Mesenchymal stem cell (in vitro differentiated cells and primary cell): Measurements from ENCODE around the gene KRTAP10-8.
"Not testable (repeated sequence)": the region's sequence is repeated elsewhere in the genome, so short reads cannot be mapped to it uniquely, and the experiment has no call there.

Experiments used
- DNase-seq: peaks from one replicate; pipeline ENCODE4 v3.0.0-alpha.2; 2013
- H2AFZ ChIP-seq: one replicate; pipeline ENCODE4 v1.6.1; 2013; ENCODE audit warnings: low read depth, mild to moderate bottlenecking, control low read depth, inconsistent platforms, low read length, moderate library complexity
- H2AK5ac ChIP-seq: 2 replicates; pipeline ENCODE4 v1.6.1; 2013; ENCODE audit warnings: low read length, moderate library complexity, mild to moderate bottlenecking, inconsistent platforms; ENCODE audit not compliant: severe bottlenecking
- H2BK120ac ChIP-seq: one replicate; pipeline ENCODE4 v1.6.1; 2013; ENCODE audit warnings: low read depth, mild to moderate bottlenecking, inconsistent platforms, low read length, moderate library complexity
- H2BK12ac ChIP-seq, 2 experiments: one replicate each; pipeline ENCODE4 v1.6.1; 2013; ENCODE audit warnings: inconsistent platforms in 2 of 2, low read length in 2 of 2, mild to moderate bottlenecking in 2 of 2, moderate library complexity in 2 of 2, control low read depth in 1 of 2
- H2BK15ac ChIP-seq: one replicate; pipeline ENCODE4 v1.6.1; 2013; ENCODE audit warnings: mild to moderate bottlenecking, low read depth, inconsistent platforms; ENCODE audit not compliant: poor library complexity, severe bottlenecking
- H2BK5ac ChIP-seq: 2 replicates; pipeline ENCODE4 v1.6.1; 2013; ENCODE audit warnings: low read depth, mild to moderate bottlenecking, low read length, control low read depth, inconsistent platforms; ENCODE audit not compliant: poor library complexity, severe bottlenecking
- H3K14ac ChIP-seq, 2 experiments: one replicate each; pipeline ENCODE4 v1.6.1; 2013; ENCODE audit warnings: inconsistent platforms in 2 of 2, low read length in 2 of 2, control low read depth in 1 of 2, mild to moderate bottlenecking in 1 of 2, moderate library complexity in 1 of 2
- H3K18ac ChIP-seq, 2 experiments: one replicate each; pipeline ENCODE4 v1.6.1; 2013; ENCODE audit warnings: inconsistent platforms in 2 of 2, low read length in 2 of 2, control low read depth in 1 of 2, low read depth in 1 of 2, mild to moderate bottlenecking in 1 of 2
- H3K23ac ChIP-seq, 2 experiments: one replicate each; pipeline ENCODE4 v1.6.1; 2013; ENCODE audit warnings: inconsistent platforms in 2 of 2, low read length in 2 of 2, mild to moderate bottlenecking in 2 of 2, moderate library complexity in 2 of 2, control low read depth in 1 of 2
- H3K27ac ChIP-seq: 2 replicates; pipeline ENCODE4 v1.5.1; 2013; ENCODE audit warnings: mild to moderate bottlenecking, moderate library complexity, low read length, control low read depth, inconsistent platforms; ENCODE audit not compliant: poor library complexity, severe bottlenecking
- H3K27me3 ChIP-seq, 2 experiments: 2 replicates each; pipeline versions ENCODE4 v1.6.1 to v1.7.0; 2013; ENCODE audit warnings: low read length in 2 of 2, mild to moderate bottlenecking in 2 of 2, moderate library complexity in 2 of 2, control low read depth in 1 of 2, inconsistent platforms in 1 of 2; ENCODE audit not compliant: control insufficient read depth in 1 of 2, insufficient read depth in 1 of 2
- H3K36me3 ChIP-seq, 2 experiments: 2 replicates each; pipeline versions ENCODE4 v1.6.1 to v1.7.0; 2013; ENCODE audit warnings: low read length in 2 of 2, control low read depth in 1 of 2, inconsistent platforms in 1 of 2, low read depth in 1 of 2, mild to moderate bottlenecking in 1 of 2; ENCODE audit not compliant: insufficient read depth in 2 of 2, control insufficient read depth in 1 of 2
- H3K4ac ChIP-seq, 2 experiments: one replicate each; pipeline ENCODE4 v1.6.1; 2013; ENCODE audit warnings: inconsistent platforms in 2 of 2, low read length in 2 of 2, mild to moderate bottlenecking in 2 of 2, moderate library complexity in 2 of 2, control low read depth in 1 of 2, low read depth in 1 of 2
- H3K4me1 ChIP-seq: 2 replicates; pipeline ENCODE4 v1.6.1; 2013; ENCODE audit warnings: low read depth, low read length, control low read depth; ENCODE audit not compliant: control insufficient read depth, insufficient read depth
- H3K4me2 ChIP-seq: 2 replicates; pipeline ENCODE4 v1.6.1; 2013; ENCODE audit warnings: low read length, mild to moderate bottlenecking, inconsistent platforms; ENCODE audit not compliant: poor library complexity, severe bottlenecking
- H3K4me3 ChIP-seq, 2 experiments: 2 replicates each; pipeline versions ENCODE4 v1.5.1 to v1.7.0; 2013; ENCODE audit warnings: low read length in 2 of 2, mild to moderate bottlenecking in 2 of 2, control low read depth in 1 of 2, low read depth in 1 of 2; ENCODE audit not compliant: insufficient read depth in 1 of 2
- H3K79me1 ChIP-seq: replicated peaks from 2 replicates; pipeline ENCODE4 v1.6.1; 2013; ENCODE audit warnings: mild to moderate bottlenecking, control low read depth, low read length, inconsistent platforms; ENCODE audit not compliant: poor library complexity, severe bottlenecking
- H3K9ac ChIP-seq: 2 replicates; pipeline ENCODE4 v1.7.0; 2013; ENCODE audit warnings: mild to moderate bottlenecking, low read length, moderate library complexity
- H3K9me3 ChIP-seq: 2 replicates; pipeline ENCODE4 v1.7.0; 2013; ENCODE audit warnings: mild to moderate bottlenecking, low read length; ENCODE audit not compliant: control insufficient read depth
- H4K8ac ChIP-seq: one replicate; pipeline ENCODE4 v1.6.1; 2013; ENCODE audit warnings: inconsistent platforms, mild to moderate bottlenecking, low read length, moderate library complexity
- H4K91ac ChIP-seq: one replicate; pipeline ENCODE4 v1.6.1; 2013; ENCODE audit warnings: mild to moderate bottlenecking, low read length, inconsistent platforms
- WGBS: methylation state at CpG from one replicate; pipeline ENCODE4 v1.1.7; 2013; ENCODE audit warnings: mixed read lengths; 5-methylcytosine and 5-hydroxymethylcytosine counted together

The KRTAP10-8 gene

GRCh38 chr21:44579056-44579832 lies 32.6 kb upstream of the KRTAP10-8 start:
- Histone ChIP-seq H2AK5ac (no peak overlapping the region), H3K14ac (no peak overlapping the region), H3K27ac (no peak overlapping the region), H2BK15ac (no peak overlapping the region), H3K27me3 (no peaks in the 10 kb centered on the region), H3K23ac (no peak overlapping the region), H4K8ac (no peak overlapping the region), H3K18ac (no peak overlapping the region), H3K36me3 (no peaks in the 10 kb centered on the region), H3K4me2 (no peak overlapping the region), H3K4me3 (no peak overlapping the region), H4K91ac (no peak overlapping the region), H2AFZ (no peak overlapping the region), H3K4ac (no peak overlapping the region), H2BK120ac (no peak overlapping the region), H3K9me3 (peaks cover 34% of the 10 kb centered on the region), H3K4me1 (no peaks in the 10 kb centered on the region), H2BK12ac (no peak overlapping the region), H3K9ac (no peak overlapping the region), H2BK5ac (no peak overlapping the region), H3K79me1 (no peaks in the 10 kb centered on the region)
- 77% methylated on average over 22 of the region's 22 CpGs for WGBS
- DNase-seq, result no peak

- H3K36me3 ChIP-seq, result no peaks in the 10 kb centered on the region
- H3K14ac ChIP-seq, result no peak overlapping the region
- no peak overlapping the region for H3K4me3 ChIP-seq
- WGBS, result 85% methylated on average over 7 of the region's 7 CpGs
- H3K27ac ChIP-seq, result no peak overlapping the region
- H2BK120ac ChIP-seq, result no peak overlapping the region
- no peak overlapping the region for H3K4me2 ChIP-seq
- no peaks in the 10 kb centered on the region for H3K79me1 ChIP-seq
- no peak overlapping the region for H3K23ac ChIP-seq
- H3K4ac ChIP-seq, result no peak overlapping the region
- H2AK5ac ChIP-seq, result no peak overlapping the region
- H2BK12ac ChIP-seq, result no peak overlapping the region
- H3K9me3 ChIP-seq, result peaks cover 34% of the 10 kb centered on the region
- no peak overlapping the region for H4K91ac ChIP-seq
- no peak overlapping the region for H3K9ac ChIP-seq
- H3K27me3 ChIP-seq, result no peaks in the 10 kb centered on the region
- no peak overlapping the region for H2BK5ac ChIP-seq
- no peak overlapping the region for H2AFZ ChIP-seq
- H4K8ac ChIP-seq, result no peak overlapping the region
- no peak overlapping the region for H3K18ac ChIP-seq
- no peak for DNase-seq
- no peaks in the 10 kb centered on the region for H3K4me1 ChIP-seq
- no peak overlapping the region for H2BK15ac ChIP-seq
These were observed 32.1 kb upstream of the KRTAP10-8 start for GRCh38 chr21:44579833-44580144.

GRCh38 chr21:44580231-44580821 lies 31.6 kb upstream of the KRTAP10-8 start, which contains the start of gene KRTAP10-5:
TSS of gene KRTAP10-5 (minus strand) at chr21:44580604. CDS start at chr21:44580578, 26 bp downstream.
- not testable (repeated sequence) for H3K18ac ChIP-seq, H4K8ac ChIP-seq, H4K91ac ChIP-seq, H2BK120ac ChIP-seq, H3K27me3 ChIP-seq, H3K23ac ChIP-seq, H2BK15ac ChIP-seq, H3K9ac ChIP-seq, H3K79me1 ChIP-seq, H3K4me2 ChIP-seq, H3K27ac ChIP-seq, H2AK5ac ChIP-seq, H2BK5ac ChIP-seq, H3K4ac ChIP-seq, DNase-seq, H3K4me1 ChIP-seq, H2AFZ ChIP-seq, H3K36me3 ChIP-seq, H2BK12ac ChIP-seq, H3K14ac ChIP-seq
- 75% methylated on average over 19 of the region's 19 CpGs for WGBS
- Histone ChIP-seq H3K9me3 (peaks cover 35% of the 10 kb centered on the region), H3K4me3 (peak within 1 kb of the TSS in 1 of 2 experiments; percentile 21)

- Histone ChIP-seq H3K27me3 (no peaks in the 10 kb centered on the region), H3K4me2 (no peak overlapping the region), H4K91ac (no peak overlapping the region), H3K79me1 (no peaks in the 10 kb centered on the region), H3K9me3 (peaks cover 38% of the 10 kb centered on the region), H3K18ac (no peak overlapping the region), H2BK120ac (no peak overlapping the region), H3K4ac (no peak overlapping the region), H2BK5ac (no peak overlapping the region), H3K4me3 (no peak overlapping the region), H3K9ac (no peak overlapping the region), H3K23ac (no peak overlapping the region), H2BK15ac (no peak overlapping the region), H3K36me3 (no peaks in the 10 kb centered on the region), H3K27ac (no peak overlapping the region), H2AK5ac (no peak overlapping the region), H3K14ac (no peak overlapping the region), H2BK12ac (no peak overlapping the region), H4K8ac (no peak overlapping the region), H2AFZ (no peak overlapping the region), H3K4me1 (no peaks in the 10 kb centered on the region)
- 64% methylated on average over 1 of the region's 3 CpGs for WGBS
- no peak for DNase-seq
These were observed 30.7 kb upstream of the KRTAP10-8 start for GRCh38 chr21:44581158-44581557.
